BJ (cell line): ENCODE measurements around the gene PLEKHG7. TPM values are rescaled to one million over a fixed set of nuclear protein-coding genes. Genes with fewer than 3 reads are reported as not detected.

ENCODE experiments used
- CTCF ChIA-PET: fragments of 350-600 bp; formaldehyde crosslinking; extraction: SDS; loops from one replicate; lab custom pipeline; 2021; ENCODE audit warnings: antibody characterized with exemption, inconsistent platforms; lab: Yijun Ruan, JAX
- POLR2A ChIA-PET: fragments of 300-600 bp; sonication (Branson Sonifier 250); formaldehyde crosslinking; extraction: SDS; loops from one replicate; lab custom pipeline; 2021; ENCODE audit warnings: antibody characterized with exemption; lab: Charles Lee
- DNase-seq: peaks from one replicate; pipeline ENCODE4 v3.0.0-alpha.2; 2011; ENCODE audit warnings: low read depth
- H3K27me3 ChIP-seq: 2 replicates; pipeline ENCODE4 v1.6.0; 2011; ENCODE audit warnings: low read length; ENCODE audit not compliant: control insufficient read depth, insufficient read depth
- H3K36me3 ChIP-seq: 2 replicates; pipeline ENCODE4 v1.5.1; 2011; ENCODE audit warnings: low read length; ENCODE audit not compliant: control insufficient read depth, insufficient read depth
- H3K4me3 ChIP-seq: 2 replicates; pipeline ENCODE4 v1.5.1; 2011; ENCODE audit warnings: low read depth, mild to moderate bottlenecking, control low read depth, low read length
- CTCF ChIP-seq: IDR thresholded peaks from 2 replicates; pipeline ENCODE4 v1.5.1; 2011; ENCODE audit warnings: low read depth, mild to moderate bottlenecking, control low read depth, inconsistent platforms, low read length, moderate library complexity; ENCODE audit not compliant: insufficient read depth
- polyA plus RNA-seq: library from polyadenylated mRNA; depleted of rRNA; stranded (reverse); fragments of >200 nt; gene quantifications from 2 replicates; pipeline ENCODE4 v1.2.3, GENCODE V29; 2011; rRNA removed

The PLEKHG7 gene
- polyA plus RNA-seq, 1 experiment, result not detected

GRCh38 chr12:92803903-92804302 lies 101.1 kb downstream of the PLEKHG7 start:
- POLR2A ChIA-PET, result no interaction called here
- Histone ChIP-seq H3K4me3 (no peak overlapping the region), H3K36me3 (no peaks in the 10 kb centered on the region), H3K27me3 (no peaks in the 10 kb centered on the region)
- CTCF ChIA-PET, result interaction anchor here (0.8 to 1.8 kb wide), 2 partner anchors 19 to 711 kb away, joined by 3 to 5 read pairs; no protein-coding TSS in a partner anchor
- no peak for TF ChIP-seq CTCF
- no peak for DNase-seq

GRCh38 chr12:92810370-92810769 lies 107.6 kb downstream of the PLEKHG7 start:
- Histone ChIP-seq H3K36me3 (peaks cover 1% of the 10 kb centered on the region), H3K27me3 (no peaks in the 10 kb centered on the region), H3K4me3 (no peak overlapping the region)
- POLR2A ChIA-PET, result no interaction called here
- TF ChIP-seq CTCF, result no peak
- CTCF ChIA-PET, result interaction anchor here (1.1 to 1.3 kb wide), 2 partner anchors 10 to 18 kb away, joined by 3 read pairs; no protein-coding TSS in a partner anchor
- no peak for DNase-seq

GRCh38 chr12:92814584-92814983 lies 111.8 kb downstream of the PLEKHG7 start:
- ChIA-PET POLR2A (no interaction called here), CTCF (no interaction called here)
- no peak for DNase-seq
- no peak for TF ChIP-seq CTCF
- peaks cover 1% of the 10 kb centered on the region for H3K36me3 ChIP-seq
- no peaks in the 10 kb centered on the region for H3K27me3 ChIP-seq
- H3K4me3 ChIP-seq, result no peak overlapping the region

GRCh38 chr12:92821142-92821541 lies 118.4 kb downstream of the PLEKHG7 start:
- H3K4me3 ChIP-seq, result no peak overlapping the region
- TF ChIP-seq CTCF, result no peak
- ChIA-PET POLR2A (no interaction called here), CTCF (no interaction called here)
- H3K27me3 ChIP-seq, result no peaks in the 10 kb centered on the region
- DNase-seq, result no peak
- H3K36me3 ChIP-seq, result peaks cover 1% of the 10 kb centered on the region; the same call in 1 of the 2 replicates

Other genes starting within 250 kb of the PLEKHG7 start
- gene EEA1, start 226.3 kb downstream of the PLEKHG7 start, polyA plus RNA-seq, result 4.9 and 11.9 TPM in 2 replicates